CD4-positive, alpha-beta T cell treated with Interleukin-17A for 4 hours (primary cell): ENCODE data around the gene NNMT.

Source experiments
- DNase-seq: peaks from one replicate; pipeline ENCODE4 v3.0.0-alpha.2; 2020; ENCODE audit warnings: mixed read lengths

Gene NNMT

DNA sequence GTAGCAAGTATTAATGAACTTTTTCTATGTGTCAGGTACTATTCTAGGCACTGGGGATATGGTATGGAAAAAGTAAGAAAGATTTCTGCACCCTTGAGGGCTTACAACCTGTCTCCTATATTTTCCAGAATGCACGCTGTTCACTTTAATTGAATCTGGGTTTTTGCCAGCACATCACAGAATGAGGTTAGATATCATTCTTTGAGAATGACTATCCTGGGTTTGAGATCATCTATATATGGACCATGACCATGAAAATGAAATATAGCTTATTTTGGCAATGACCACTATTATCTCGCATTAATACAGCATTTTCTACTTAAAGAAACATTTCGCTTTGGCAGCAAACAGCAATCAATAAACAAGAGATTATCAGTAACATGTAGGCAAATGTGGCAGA lies 57.2 kb downstream of the NNMT start:
- no peak for DNase-seq

- no peak for DNase-seq
Measured at GRCh38 chr11:114354076-114354475, 57.9 kb downstream of the NNMT start.

DNA sequence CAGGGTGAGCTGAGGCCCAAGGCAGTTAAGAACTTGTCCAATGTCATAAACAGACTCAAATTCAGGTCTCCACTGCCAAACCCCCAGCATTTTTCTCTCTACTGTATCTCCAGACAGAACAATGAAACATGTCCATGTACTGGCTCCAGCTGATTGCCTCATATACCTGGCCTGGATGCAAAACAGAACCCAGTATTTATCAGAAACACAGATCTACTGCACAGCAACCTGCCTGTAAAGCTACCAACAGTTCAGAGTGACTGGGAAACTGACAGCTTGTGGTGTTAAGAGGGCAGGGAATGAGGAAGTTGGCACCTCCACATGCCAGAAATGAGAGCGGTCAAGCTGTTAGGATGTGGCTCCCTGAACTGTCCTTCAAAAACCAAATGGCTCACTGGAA lies 62.5 kb downstream of the NNMT start:
- no peak for DNase-seq

- DNase-seq: no peak
Measured at GRCh38 chr11:114359342-114359741, 63.1 kb downstream of the NNMT start.

GRCh38 chr11:114362326-114362725 lies 66.1 kb downstream of the NNMT start:
- no peak for DNase-seq

DNA sequence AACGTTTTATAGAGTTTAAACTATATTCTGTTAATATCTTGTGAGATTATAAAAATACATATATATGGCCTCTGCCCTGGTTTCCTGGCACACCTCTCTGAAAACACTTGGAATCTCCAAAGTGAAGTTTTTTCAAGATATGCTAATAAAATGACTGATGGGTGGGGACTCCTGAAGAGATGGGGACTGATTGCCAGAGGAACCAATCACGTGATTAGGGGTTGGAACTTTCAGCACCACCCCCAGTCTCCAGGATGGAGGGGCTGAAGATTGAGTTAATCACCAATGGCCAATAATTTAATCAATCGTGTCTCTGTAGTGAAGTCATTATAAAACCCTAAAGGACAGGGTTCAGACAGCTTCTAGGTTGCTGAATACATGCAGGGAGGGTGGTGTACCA lies 66.8 kb downstream of the NNMT start:
- DNase-seq: no peak
